ENCODE data around the gene DYRK1B. TPM values are rescaled to one million over a fixed set of nuclear protein-coding genes. Genes with fewer than 3 reads are reported as not detected.

DYRK1B gene
- total and polyA plus RNA-seq, 12 donors = 7.3 to 43.5 (median 29.3) TPM

- Histone ChIP-seq H3K27me3 (peaks cover 0 to 14% (median 6%) of the 10 kb centered on the region in 7 donors), H3K4me3 (no peak overlapping the region), H3K4me1 (no peaks in the 10 kb centered on the region), H3K27ac (no peak overlapping the region), H3K9me3 (no peaks in the 10 kb centered on the region), H3K36me3 (no peaks in the 10 kb centered on the region)
- no peak for DNase-seq
- TF ChIP-seq CTCF (IDR thresholded peaks at IDR 0.05) = no peak
- intact Hi-C loops (cut with DNase I) = no loop called here
- no peak for ATAC-seq
- 93 to 95% methylated on average over 20 of the region's 20 CpGs for WGBS, 2 donors
Measured at GRCh38 chr19:39873385-39873784, 39.4 kb upstream of the DYRK1B start.

GRCh38 chr19:39871886-39872866, 38.2 kb upstream of the DYRK1B start:
- ATAC-seq (no peak), DNase-seq (no peak)
- TF ChIP-seq CTCF (IDR thresholded peaks at IDR 0.05) = no peak
- H3K36me3 ChIP-seq = no peaks in the 10 kb centered on the region
- no peaks in the 10 kb centered on the region for H3K9me3 ChIP-seq
- WGBS, 2 donors = 86 to 90% methylated on average over 47 of the region's 47 CpGs
- H3K4me3 ChIP-seq = no peak overlapping the region
- no peak overlapping the region for H3K27ac ChIP-seq
- intact Hi-C loops (cut with DNase I) = no loop called here
- peaks cover 0 to 11% (median 0%) of the 10 kb centered on the region in 7 donors for H3K27me3 ChIP-seq
- H3K4me1 ChIP-seq = no peaks in the 10 kb centered on the region

DNA sequence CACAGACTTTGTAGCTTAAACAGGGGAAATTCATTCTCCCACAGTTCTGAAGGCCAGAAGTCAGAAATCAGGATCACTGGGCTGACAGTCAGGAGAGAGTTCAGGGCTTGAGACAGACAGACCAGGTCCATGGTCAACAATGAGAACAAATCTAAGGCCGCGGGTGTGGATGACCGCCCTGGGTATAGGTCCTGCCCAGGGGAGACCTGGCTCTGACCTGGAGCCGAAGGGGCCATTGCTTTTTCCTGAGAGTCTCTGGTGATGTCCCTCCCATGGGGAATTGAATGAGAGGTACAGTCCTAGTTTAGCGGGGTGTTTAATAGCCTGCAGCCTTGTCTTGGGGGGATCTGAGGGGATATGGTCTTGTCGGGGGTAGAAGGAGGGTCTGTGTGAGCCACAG, 37.4 kb upstream of the DYRK1B start:
- WGBS, 2 donors = 92 to 94% methylated on average over 6 of the region's 6 CpGs
- ATAC-seq = no peak

More for the DNA sequence above, 37.4 kb upstream of the DYRK1B start:
- H3K4me1 ChIP-seq = no peaks in the 10 kb centered on the region
- no peaks in the 10 kb centered on the region for H3K9me3 ChIP-seq
- TF ChIP-seq CTCF (IDR thresholded peaks at IDR 0.05) = no peak
- intact Hi-C loops (cut with DNase I) = no loop called here
- H3K36me3 ChIP-seq = no peaks in the 10 kb centered on the region
- H3K4me3 ChIP-seq = no peak overlapping the region
- DNase-seq = no peak
- H3K27me3 ChIP-seq = peaks cover 0 to 11% (median 0%) of the 10 kb centered on the region in 7 donors
- no peak overlapping the region for H3K27ac ChIP-seq

All from heart right ventricle (tissue), 16 donors.